ENCODE measurements around the gene FFAR3.

DNA sequence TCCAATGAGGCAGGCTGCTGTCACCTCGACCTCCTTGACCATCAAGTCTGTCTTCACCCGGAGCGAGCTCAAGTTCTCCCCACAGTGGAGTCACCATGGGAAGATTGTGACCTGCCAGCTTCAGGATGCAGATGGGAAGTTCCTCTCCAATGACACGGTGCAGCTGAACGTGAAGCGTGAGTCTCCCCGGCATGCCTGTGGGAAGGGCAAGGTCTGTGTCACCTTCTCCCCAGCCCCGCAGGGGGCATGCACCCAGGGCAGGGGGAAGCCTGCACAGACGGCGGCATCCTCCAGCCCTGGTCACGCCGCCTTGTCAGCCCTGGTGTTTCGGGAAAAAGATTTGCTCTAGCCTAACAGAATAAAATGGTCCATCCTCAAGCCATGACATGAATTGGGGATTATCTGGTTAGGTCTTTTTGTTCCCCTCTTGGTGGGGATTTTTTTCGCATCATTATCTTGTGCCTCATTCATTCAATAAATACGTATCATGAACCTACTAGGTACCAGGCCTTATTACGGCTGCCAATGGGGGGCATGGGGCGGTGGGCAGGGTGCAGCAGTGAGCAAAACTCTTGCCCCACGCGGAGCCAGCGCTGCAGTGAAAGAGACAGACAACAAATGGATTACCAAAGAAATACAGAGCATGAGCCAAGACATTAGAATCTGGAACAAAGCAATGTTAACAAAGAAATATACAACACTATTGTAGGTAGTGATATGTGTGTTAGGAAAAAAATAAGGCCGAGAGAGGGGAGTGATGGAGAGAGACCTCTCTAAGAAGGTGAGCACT is 21.9 kb upstream of the FFAR3 start:
- TF ChIP-seq, protein P1, sequence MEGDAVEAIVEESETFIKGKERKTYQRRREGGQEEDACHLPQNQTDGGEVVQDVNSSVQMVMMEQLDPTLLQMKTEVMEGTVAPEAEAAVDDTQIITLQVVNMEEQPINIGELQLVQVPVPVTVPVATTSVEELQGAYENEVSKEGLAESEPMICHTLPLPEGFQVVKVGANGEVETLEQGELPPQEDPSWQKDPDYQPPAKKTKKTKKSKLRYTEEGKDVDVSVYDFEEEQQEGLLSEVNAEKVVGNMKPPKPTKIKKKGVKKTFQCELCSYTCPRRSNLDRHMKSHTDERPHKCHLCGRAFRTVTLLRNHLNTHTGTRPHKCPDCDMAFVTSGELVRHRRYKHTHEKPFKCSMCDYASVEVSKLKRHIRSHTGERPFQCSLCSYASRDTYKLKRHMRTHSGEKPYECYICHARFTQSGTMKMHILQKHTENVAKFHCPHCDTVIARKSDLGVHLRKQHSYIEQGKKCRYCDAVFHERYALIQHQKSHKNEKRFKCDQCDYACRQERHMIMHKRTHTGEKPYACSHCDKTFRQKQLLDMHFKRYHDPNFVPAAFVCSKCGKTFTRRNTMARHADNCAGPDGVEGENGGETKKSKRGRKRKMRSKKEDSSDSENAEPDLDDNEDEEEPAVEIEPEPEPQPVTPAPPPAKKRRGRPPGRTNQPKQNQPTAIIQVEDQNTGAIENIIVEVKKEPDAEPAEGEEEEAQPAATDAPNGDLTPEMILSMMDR (IDR thresholded peaks at IDR 0.05): no peak
- no peak for TF ChIP-seq POLR2A (IDR thresholded peaks at IDR 0.05)
- TF ChIP-seq EP300 (IDR thresholded peaks at IDR 0.05): no peak
